Activated CD4-positive, alpha-beta T cell treated with anti-CD3 and anti-CD28 coated beads for 48 hours (primary cell): ENCODE results near the gene SAMD1.

Source experiments
- DNase-seq: peaks from one replicate; pipeline ENCODE4 v3.0.0-alpha.2; 2020

SAMD1 gene

GRCh38 chr19:14090509-14091080, at the start of gene SAMD1:
Gene SAMD1 (minus strand): TSS chr19:14090751.
- peak; percentile 84 for DNase-seq

GRCh38 chr19:14139944-14140343, 49.4 kb upstream of the SAMD1 start:
- DNase-seq, result no peak

GRCh38 chr19:14138576-14139265, 48.2 kb upstream of the SAMD1 start:
- no peak for DNase-seq

GRCh38 chr19:14136509-14137281, 46.1 kb upstream of the SAMD1 start, which contains the start of gene ASF1B:
Gene ASF1B (minus strand): TSS chr19:14136589. CDS start chr19:14136456, 133 bp downstream.
- peak; percentile 99 for DNase-seq

DNA sequence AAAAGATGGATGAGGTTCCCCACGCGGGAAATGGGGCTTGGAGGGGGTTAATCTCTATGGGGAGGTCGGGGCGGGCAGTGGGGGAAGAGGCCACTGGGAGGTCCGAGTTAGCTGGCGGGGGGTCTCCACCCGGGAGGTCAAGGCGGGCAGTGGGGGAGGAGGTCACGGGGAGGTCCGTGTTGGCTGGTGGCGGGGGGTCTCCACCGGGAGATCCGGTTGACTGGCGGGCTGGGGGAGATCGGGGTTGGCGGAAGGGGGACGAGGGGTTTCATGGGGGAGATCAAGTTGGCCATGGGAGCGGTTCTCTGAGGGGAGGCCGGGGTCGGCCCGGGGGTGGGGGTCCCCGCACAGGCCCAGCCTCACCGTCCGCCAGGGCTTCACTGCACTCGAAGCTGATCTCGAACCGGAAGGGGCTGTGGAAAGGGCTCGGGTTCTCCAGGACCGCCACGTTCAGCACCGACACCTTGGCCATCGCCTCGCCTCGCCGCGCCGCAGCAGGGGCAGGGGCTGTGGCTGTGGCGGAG, 45.5 kb upstream of the SAMD1 start:
- DNase-seq, result no peak

DNA sequence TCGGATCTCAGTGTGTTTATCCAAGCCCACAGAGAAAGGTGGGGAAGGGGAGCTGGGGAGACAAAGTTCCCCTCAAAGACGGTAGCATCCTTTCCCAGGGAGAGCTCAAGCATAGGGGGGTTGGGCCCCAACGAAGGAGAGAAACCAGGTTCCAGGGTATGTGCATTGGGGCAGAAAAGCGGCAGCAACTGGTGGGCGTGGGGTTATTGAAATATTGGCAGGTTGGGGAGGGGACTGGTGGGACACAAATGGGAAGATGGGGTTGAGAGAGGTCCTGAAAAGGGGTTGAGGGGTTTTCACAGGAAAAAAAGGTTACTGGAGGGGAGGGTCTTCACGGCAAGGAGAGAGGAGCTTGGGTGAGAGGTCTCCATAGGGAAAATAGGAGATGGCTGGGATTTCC, 44.8 kb upstream of the SAMD1 start:
- DNase-seq, result no peak

DNA sequence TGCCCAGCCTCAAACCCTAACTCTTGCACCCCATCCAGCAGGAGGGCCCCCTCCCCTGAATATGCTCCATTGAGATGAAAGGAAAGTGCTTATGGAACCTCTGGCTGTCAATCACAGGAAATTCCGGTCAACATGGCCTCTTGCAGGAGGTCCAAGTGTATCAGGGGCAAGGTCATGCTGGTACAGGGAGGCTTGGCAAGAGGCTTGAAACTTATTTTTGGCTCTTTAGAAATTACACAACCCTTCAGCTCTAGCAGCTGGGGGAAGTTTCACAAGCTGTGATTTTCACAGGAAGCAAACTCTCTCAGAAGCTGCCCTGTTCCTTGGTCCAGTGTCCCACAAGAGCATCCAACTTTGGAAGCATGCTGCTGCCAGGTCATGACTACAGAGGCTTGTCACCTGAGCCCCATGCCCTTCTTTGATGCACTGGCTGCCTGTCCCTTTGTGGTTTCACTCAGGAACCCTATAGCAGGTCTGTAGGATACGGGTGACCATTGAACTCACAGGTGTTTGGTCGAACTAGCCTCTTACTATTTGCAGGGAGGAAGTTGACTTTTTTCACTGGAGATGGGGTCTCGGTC, 37.5 kb upstream of the SAMD1 start:
- no peak for DNase-seq

GRCh38 chr19:14127176-14127575, 36.6 kb upstream of the SAMD1 start:
- DNase-seq, result no peak

- no peak for DNase-seq
These were observed 32.4 kb upstream of the SAMD1 start for GRCh38 chr19:14122924-14123323.

DNA sequence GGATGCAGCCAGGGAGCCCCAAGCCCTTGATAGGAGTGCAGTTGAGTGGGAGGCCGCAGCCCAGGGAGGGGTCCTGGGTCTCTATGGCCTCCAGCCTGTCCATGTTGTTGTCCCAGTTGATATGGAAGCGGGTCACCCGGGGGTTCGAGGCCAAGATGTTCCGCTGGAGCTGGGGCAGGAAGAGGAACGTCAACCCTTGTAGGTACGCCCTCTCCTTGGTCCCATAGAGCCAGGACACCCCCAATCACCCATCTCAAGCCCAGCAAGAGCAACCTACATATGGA, 29.9 kb upstream of the SAMD1 start:
- no peak for DNase-seq

- no peak for DNase-seq
These were observed 29.3 kb upstream of the SAMD1 start for GRCh38 chr19:14119644-14120496.

- DNase-seq, result no peak
These were observed 28.6 kb upstream of the SAMD1 start for GRCh38 chr19:14119146-14119545.

- DNase-seq, result peak; percentile 35
These were observed 27.9 kb upstream of the SAMD1 start for GRCh38 chr19:14118165-14119051.

GRCh38 chr19:14117668-14118164, 27.2 kb upstream of the SAMD1 start, which contains the start of gene PRKACA:
Gene PRKACA (minus strand): TSS chr19:14117762. CDS start chr19:14117547, 215 bp downstream.
- DNase-seq, result peak; percentile 99

DNA sequence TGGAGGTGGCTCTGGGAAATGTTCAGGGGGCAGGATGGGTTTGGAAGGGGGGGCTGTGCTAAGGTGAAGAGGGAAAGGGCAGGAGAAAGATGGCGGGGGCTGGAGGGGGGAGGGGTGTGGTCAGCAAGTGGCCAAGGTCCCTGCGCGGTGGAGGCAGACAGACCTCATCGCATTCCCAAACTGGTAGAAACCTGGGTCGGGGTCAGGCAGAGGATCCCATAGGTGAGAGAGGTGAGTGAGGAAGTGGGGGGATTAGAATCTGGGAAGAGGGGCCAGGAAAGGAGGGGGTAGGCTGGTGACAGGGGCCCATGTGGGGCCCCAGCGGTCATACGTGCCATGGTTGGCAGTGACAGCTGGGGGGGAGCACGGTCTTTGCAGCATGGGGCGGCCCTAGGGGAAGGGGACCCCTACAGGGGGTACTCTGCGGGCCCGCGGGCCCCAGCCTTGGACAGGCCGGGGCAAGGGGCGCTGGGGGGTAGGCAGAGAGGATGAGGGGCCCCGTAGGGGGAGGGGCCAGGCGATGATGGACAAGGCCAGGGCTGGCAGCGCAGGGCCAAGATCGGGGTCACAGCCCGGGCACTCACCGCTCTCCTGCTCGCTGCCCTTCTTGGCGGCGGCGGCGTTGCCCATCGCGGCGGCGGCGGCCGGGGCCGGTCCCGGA, 26.5 kb upstream of the SAMD1 start:
- peak; percentile 16 for DNase-seq

GRCh38 chr19:14116525-14116917, 26.0 kb upstream of the SAMD1 start:
- no peak for DNase-seq

DNA sequence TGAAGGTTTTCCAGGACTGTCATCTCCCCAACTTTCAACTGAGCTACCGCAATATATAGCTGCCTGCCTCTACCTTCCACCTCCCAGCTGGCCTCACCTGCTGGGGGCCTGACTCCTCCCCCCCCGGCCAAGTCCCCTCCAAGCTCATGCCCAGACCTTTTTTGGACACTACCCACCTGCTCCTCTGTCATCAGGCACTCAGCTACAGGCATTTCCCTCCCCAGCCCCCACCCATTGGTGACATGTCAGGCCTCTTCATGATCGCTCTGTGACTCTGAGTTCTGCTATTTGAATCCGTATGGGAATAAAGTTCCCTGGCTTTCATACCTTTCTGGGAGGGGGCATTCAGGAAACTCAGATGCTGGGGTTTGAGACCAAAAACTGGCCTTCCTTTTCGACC, 25.2 kb upstream of the SAMD1 start:
- DNase-seq, result no peak

DNA sequence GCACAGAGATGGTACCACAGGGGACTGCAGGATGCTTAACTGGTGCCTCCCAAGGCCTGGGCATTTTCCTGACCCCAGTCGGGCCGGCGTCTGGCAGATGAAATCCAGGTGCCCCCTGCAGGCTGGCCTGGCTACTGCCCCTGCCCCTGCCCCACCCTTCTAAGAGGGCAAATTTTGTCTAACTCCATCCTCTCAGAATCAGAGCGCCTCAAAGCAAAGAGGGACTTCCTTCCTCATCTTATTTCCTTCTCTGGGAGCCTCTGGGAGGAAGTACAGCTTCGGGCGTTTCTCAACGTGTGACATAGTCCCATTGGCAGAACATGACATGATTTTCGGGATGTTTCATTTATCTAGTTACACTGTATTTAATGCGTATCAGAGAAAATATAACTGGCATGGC, 24.3 kb upstream of the SAMD1 start:
- DNase-seq, result peak; percentile 70

DNA sequence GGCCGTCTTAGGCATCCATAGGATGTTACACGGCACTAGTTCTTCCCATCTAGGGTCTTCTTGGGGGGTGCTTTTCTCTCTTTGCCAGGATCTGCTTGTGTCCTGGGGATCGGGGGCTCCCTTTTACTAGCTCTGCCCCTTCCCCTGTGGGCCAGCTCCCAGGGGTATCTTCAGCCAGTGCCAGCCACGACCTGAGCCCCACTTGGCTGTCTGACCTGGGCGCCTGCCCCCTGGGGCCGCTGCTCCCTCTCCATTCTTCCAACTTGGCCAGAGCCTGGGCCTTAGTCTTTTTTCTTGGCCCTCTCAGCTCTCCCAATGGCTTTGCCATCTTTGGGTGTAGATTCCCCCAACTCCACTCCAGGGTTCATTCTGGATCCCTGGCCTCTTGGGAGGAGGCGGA, 23.9 kb upstream of the SAMD1 start:
- DNase-seq, result no peak

- peak; percentile 81 for DNase-seq
These were observed 23.3 kb upstream of the SAMD1 start for GRCh38 chr19:14113762-14114414.
